Hepatocyte (in vitro differentiated cells): Measurements from ENCODE around the gene CENPA.
"Not testable (repeated sequence)": the region's sequence is repeated elsewhere in the genome, so short reads cannot be mapped to it uniquely, and the experiment has no call there.

Source experiments
- EZH2 ChIP-seq: fragments of 200-600 bp; sonication (generic); IDR thresholded peaks from 2 replicates; pipeline ENCODE4 v1.6.1; 2016; ENCODE audit warnings: antibody characterized with exemption, mild to moderate bottlenecking, borderline replicate concordance
- EZH2phosphoT487 ChIP-seq: fragments of 200-600 bp; sonication (generic); IDR thresholded peaks from one replicate; pipeline ENCODE4 v1.6.1; 2018; ENCODE audit warnings: antibody characterized with exemption, mild to moderate bottlenecking, low read depth, moderate library complexity; ENCODE audit not compliant: unreplicated experiment, severe bottlenecking
- TF ChIP-seq, protein P1 (sequence below): fragments of 200-600 bp; sonication (generic); IDR thresholded peaks from 2 replicates; pipeline ENCODE4 v1.5.1; 2016; ENCODE audit warnings: antibody characterized with exemption, mild to moderate bottlenecking; ENCODE audit not compliant: poor library complexity

DNA sequence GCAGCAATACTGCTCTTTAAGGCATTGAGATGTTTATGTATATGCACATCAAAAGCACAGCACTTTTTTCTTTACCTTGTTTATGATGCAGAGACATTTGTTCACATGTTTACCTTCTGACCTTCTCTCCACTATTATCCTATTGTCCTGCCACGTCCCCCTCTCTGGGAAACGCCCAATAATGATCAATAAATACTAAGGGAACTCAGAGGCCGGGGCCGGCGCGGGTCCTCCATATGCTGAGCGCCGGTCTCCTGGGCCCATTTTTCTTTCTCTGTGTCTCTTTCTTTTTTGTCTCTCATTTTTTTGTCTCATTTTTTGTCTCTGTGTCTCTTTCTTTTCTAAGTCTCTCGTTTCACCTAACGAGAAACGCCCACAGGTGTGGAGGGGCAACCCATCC lies 35.4 kb upstream of the CENPA start:
- TF ChIP-seq, protein P1, sequence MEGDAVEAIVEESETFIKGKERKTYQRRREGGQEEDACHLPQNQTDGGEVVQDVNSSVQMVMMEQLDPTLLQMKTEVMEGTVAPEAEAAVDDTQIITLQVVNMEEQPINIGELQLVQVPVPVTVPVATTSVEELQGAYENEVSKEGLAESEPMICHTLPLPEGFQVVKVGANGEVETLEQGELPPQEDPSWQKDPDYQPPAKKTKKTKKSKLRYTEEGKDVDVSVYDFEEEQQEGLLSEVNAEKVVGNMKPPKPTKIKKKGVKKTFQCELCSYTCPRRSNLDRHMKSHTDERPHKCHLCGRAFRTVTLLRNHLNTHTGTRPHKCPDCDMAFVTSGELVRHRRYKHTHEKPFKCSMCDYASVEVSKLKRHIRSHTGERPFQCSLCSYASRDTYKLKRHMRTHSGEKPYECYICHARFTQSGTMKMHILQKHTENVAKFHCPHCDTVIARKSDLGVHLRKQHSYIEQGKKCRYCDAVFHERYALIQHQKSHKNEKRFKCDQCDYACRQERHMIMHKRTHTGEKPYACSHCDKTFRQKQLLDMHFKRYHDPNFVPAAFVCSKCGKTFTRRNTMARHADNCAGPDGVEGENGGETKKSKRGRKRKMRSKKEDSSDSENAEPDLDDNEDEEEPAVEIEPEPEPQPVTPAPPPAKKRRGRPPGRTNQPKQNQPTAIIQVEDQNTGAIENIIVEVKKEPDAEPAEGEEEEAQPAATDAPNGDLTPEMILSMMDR, result not testable (repeated sequence)
- not testable (repeated sequence) for TF ChIP-seq EZH2phosphoT487, EZH2
